K562 (cell line): ENCODE results near the gene BCAP31.
"Not testable (repeated sequence)": the region's sequence is repeated elsewhere in the genome, so short reads cannot be mapped to it uniquely, and the experiment has no call there.

Source experiments
- BRCA1 ChIP-seq, 2 experiments: fragments of 450-650 bp in 1 of 2; sonication (generic) in 1 of 2; formaldehyde crosslinking in 1 of 2; IDR thresholded peaks; 2 replicates each; pipeline versions ENCODE4 v1.5.0 to v1.6.1; 2017 to 2020; ENCODE audit warnings: mild to moderate bottlenecking in 1 of 2, missing genetic modification reagents in 1 of 2
- C11orf30 ChIP-seq: fragments of 450-650 bp; IDR thresholded peaks from 2 replicates; pipeline ENCODE4 v1.6.1; 2016; ENCODE audit warnings: low read depth, mild to moderate bottlenecking
- CBX2 ChIP-seq: fragments of 200-600 bp; sonication (generic); IDR thresholded peaks from one replicate; pipeline ENCODE4 v1.6.1; 2012; ENCODE audit warnings: mild to moderate bottlenecking, low read length, inconsistent platforms; ENCODE audit not compliant: insufficient read depth, poor library complexity, severe bottlenecking
- FOSL1 ChIP-seq: fragments of 200-800 bp; sonication (Bioruptor generic); conservative IDR thresholded peaks from 2 replicates; pipeline ENCODE4 v1.6.1; 2016; ENCODE audit warnings: missing genetic modification characterization, missing compliant biosample characterization
- JUND ChIP-seq, 2 experiments: IDR thresholded peaks; 2 replicates in 1 of 2; 3 replicates in 1 of 2; pipeline ENCODE4 v1.6.1; 2011; ENCODE audit warnings: borderline replicate concordance in 2 of 2, low read depth in 2 of 2, low read length in 2 of 2, improper control_type of control experiment in 1 of 2, missing biosample characterization in 1 of 2, missing genetic modification characterization in 1 of 2, missing genetic modification reagents in 1 of 2
- NFE2L1 ChIP-seq: fragments of 450-650 bp; IDR thresholded peaks from 2 replicates; pipeline ENCODE4 v1.6.1; 2016; ENCODE audit warnings: missing genetic modification characterization, low read depth, mild to moderate bottlenecking, missing compliant biosample characterization, moderate library complexity, borderline replicate concordance
- REST ChIP-seq, 2 experiments: fragments of 450-650 bp; formaldehyde crosslinking in 1 of 2; IDR thresholded peaks; 2 replicates each; pipeline versions ENCODE4 v1.4.0 to v1.6.1; 2014 to 2020; ENCODE audit warnings: mild to moderate bottlenecking in 2 of 2, borderline replicate concordance in 1 of 2, low read depth in 1 of 2
- SIX5 ChIP-seq, 2 experiments: IDR thresholded peaks; 2 replicates each; pipeline ENCODE4 v1.6.1; 2011; ENCODE audit warnings: low read length in 2 of 2, borderline replicate concordance in 1 of 2, low read depth in 1 of 2, mild to moderate bottlenecking in 1 of 2, moderate library complexity in 1 of 2; ENCODE audit not compliant: insufficient read depth in 1 of 2

- TF ChIP-seq FOSL1; JUND (IDR thresholded peaks at IDR 0.05; ENCODE audit: borderline replicate concordance, low read depth, low read length); JUND (tag; IDR thresholded peaks at IDR 0.05; ENCODE audit: borderline replicate concordance, low read depth, low read length); SIX5 (IDR thresholded peaks at IDR 0.05; ENCODE audit: borderline replicate concordance in 1 of 2, insufficient read depth in 1 of 2, low read depth in 1 of 2, low read length in 2 of 2); NFE2L1 (tag); REST (IDR thresholded peaks at IDR 0.05; ENCODE audit: borderline replicate concordance); REST (CRISPR knock-in tag; IDR thresholded peaks at IDR 0.05; ENCODE audit: low read depth); CBX2; BRCA1 (IDR thresholded peaks at IDR 0.05); BRCA1 (CRISPR knock-in tag; IDR thresholded peaks at IDR 0.05); C11orf30: not testable (repeated sequence)
These were observed 18.7 kb upstream of the BCAP31 start for GRCh38 chrX:153742796-153743467.
